Brain microvascular endothelial cell (primary cell): Measurements from ENCODE around the gene KRT85.

Experiments used
- DNase-seq: peaks from one replicate; pipeline ENCODE4 v3.0.0-alpha.2; 2020
- H3K27ac ChIP-seq: fragments of 250-450 bp; sonication (Bioruptor Pico); 2 replicates; pipeline ENCODE4 v1.5.1; 2020; ENCODE audit warnings: mild to moderate bottlenecking, moderate library complexity
- H3K27me3 ChIP-seq: fragments of 250-450 bp; sonication (Bioruptor Pico); replicated peaks from 2 replicates; pipeline ENCODE4 v1.5.1; 2020; ENCODE audit warnings: mild to moderate bottlenecking
- H3K36me3 ChIP-seq: fragments of 250-450 bp; sonication (Bioruptor Pico); replicated peaks from 2 replicates; pipeline ENCODE4 v1.5.1; 2020; ENCODE audit warnings: mild to moderate bottlenecking
- H3K4me3 ChIP-seq: 2 replicates; pipeline ENCODE4 v1.5.1; 2011; ENCODE audit warnings: low read depth, mild to moderate bottlenecking, control low read depth, low read length, moderate library complexity
- CTCF ChIP-seq: IDR thresholded peaks from 2 replicates; pipeline ENCODE4 v1.5.1; 2011; ENCODE audit warnings: low read depth, mild to moderate bottlenecking, moderate library complexity, low read length, control low read depth, inconsistent platforms; ENCODE audit errors: missing control alignments
- in situ Hi-C: cut with HindIII; loops from 2 replicates; pipeline ENCODE4 v1.10.0; 2017; ENCODE audit warnings: low sequenced_read_pairs, low pct_ligation_motif_present

The KRT85 gene

GRCh38 chr12:52314511-52314910, 52.8 kb downstream of the KRT85 start:
- Histone ChIP-seq H3K27ac (no peak overlapping the region), H3K4me3 (no peak overlapping the region), H3K27me3 (peaks cover 36% of the 10 kb centered on the region), H3K36me3 (no peaks in the 10 kb centered on the region)
- no peak for TF ChIP-seq CTCF
- DNase-seq, result no peak
- in situ Hi-C loops, result no loop called here

DNA sequence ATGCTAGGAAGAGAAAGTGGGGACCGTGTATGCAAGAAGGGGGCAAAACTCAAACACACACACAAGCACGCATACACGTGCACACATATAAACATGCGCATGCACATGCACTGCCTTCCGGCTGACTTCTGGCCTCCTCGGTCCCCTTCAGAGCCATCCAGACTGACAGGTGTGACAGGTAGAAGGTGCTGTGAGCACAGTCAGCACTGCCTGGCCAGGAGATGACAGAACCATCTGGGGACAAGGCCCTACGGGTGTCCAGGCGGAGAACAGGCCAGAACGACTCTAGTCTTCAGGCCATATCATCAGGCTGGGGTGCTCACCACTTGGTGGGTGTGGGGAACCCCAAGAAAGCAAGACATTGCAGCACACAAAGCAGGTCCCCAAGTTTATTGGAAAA, 53.4 kb downstream of the KRT85 start:
- H3K4me3 ChIP-seq, result no peak overlapping the region
- in situ Hi-C loops, result no loop called here
- no peak for DNase-seq
- no peaks in the 10 kb centered on the region for H3K36me3 ChIP-seq
- H3K27me3 ChIP-seq, result peaks cover 32% of the 10 kb centered on the region
- no peak overlapping the region for H3K27ac ChIP-seq
- no peak for TF ChIP-seq CTCF

DNA sequence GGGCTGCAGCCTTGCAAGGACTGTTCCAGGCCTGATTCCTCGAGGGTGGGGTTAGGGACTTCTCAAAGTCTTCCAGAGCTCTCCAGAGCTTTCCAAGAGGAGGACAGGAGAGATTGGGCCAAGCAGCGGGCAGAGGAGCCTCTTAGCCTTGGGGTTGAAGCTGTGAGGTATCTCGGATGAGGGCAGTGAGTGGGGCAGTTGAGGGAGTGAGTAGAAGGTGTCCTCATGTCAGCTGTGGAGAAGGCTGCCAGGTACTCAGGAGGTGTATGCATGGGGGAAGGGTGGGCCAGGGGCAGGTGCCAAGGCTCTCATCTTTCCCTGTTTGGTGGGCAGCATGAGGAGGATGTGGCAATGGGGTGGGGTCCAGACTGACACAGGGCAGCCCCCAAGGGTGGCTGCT, 53.8 kb downstream of the KRT85 start:
- DNase-seq, result no peak
- TF ChIP-seq CTCF, result no peak
- Histone ChIP-seq H3K27ac (no peak overlapping the region), H3K27me3 (peaks cover 27% of the 10 kb centered on the region), H3K36me3 (no peaks in the 10 kb centered on the region), H3K4me3 (no peak overlapping the region)
- in situ Hi-C loops, result no loop called here

DNA sequence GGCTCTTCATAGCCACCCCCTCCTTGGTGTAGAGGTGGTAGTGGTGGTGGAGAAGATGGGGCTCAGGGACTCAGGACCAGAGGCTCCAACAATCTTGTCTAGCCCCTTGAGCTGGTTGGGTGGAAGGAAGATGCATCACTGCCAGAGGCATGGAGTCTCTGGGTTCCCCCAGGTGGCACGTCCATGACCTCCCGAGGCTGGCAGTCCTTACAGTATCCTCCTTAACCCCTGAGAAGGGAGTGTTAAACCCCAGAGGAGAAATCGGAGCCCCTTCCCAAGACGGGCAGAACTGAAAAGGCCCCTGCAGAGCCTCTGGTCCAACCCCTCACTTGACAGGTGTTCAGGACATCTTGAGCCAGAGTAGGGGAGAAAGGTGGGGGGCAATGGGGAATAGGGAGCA, 55.2 kb downstream of the KRT85 start:
- in situ Hi-C loops, result no loop called here
- Histone ChIP-seq H3K27me3 (peaks cover 31% of the 10 kb centered on the region), H3K36me3 (no peaks in the 10 kb centered on the region), H3K27ac (no peak overlapping the region), H3K4me3 (no peak overlapping the region)
- no peak for TF ChIP-seq CTCF
- no peak for DNase-seq

DNA sequence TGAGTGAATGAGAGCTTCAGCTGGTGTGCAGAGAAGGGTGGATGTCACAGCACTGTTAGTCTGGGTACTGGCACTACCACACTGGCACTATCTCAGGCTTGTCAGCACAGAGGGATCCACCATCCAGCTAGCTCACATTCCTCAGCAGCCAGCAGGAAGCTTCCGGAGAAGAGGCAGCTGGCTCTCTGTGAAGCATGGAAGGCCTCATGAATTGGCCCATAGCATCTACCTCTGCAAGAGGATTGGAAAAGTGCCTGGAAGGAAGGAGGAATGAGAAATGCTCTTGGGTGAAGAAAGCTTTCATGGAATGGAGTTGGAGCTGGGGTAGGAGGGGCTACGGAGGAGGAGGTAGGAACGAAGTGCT, 56.0 kb downstream of the KRT85 start:
- Histone ChIP-seq H3K27me3 (peaks cover 31% of the 10 kb centered on the region), H3K27ac (no peak overlapping the region), H3K4me3 (no peak overlapping the region), H3K36me3 (no peaks in the 10 kb centered on the region)
- in situ Hi-C loops, result no loop called here
- DNase-seq, result no peak
- TF ChIP-seq CTCF, result no peak

DNA sequence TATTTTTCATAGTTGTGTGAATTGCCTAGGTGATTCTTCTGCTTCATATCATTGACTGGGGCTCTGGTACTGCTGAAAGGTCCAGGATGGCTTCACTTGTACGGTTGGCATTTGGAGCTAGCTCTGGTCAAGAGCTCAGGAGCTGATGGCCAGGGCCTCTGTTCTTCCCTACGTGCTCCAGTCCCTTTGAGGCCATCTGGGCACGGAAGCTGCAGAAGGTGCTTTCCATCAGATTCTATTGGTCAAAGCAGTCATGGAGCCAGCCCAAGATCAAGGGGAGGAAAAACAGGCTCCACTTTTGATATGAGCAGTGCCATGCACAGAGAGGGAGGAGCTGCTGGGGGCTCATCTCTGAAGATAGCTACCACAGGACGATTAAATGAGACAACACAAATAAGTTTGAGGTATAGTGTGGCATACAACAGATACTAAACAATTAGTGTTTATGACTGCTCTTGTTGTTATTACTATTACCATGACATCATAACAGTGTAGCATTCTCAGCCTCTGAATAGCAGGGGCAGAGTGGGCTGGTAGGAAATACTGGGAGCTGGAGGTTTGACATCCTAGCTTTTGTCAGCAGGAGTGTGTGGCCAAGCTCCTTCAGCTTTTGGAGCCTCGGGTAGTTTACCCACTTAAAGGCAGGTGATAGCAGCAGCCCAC, 56.5 kb downstream of the KRT85 start:
- no peak overlapping the region for H3K4me3 ChIP-seq
- peaks cover 31% of the 10 kb centered on the region for H3K27me3 ChIP-seq
- in situ Hi-C loops, result no loop called here
- no peak for TF ChIP-seq CTCF
- peak; percentile 6 for DNase-seq
- no peak overlapping the region for H3K27ac ChIP-seq
- H3K36me3 ChIP-seq, result no peaks in the 10 kb centered on the region
